Heart right ventricle (tissue), 16 donors: ENCODE measurements around the gene SLC16A3. TPM values are rescaled to one million over a fixed set of nuclear protein-coding genes. Genes with fewer than 3 reads are reported as not detected.

Experiments used
- ATAC-seq, 8 donors: fragments of 200-7000 bp; cut with Tn5 transposase; one replicate each; pipeline ENCODE4 v1.9.1; 2020; ENCODE audit warnings: mild to moderate bottlenecking in 8 of 8, moderate library complexity in 8 of 8, moderate number of reproducible peaks in 1 of 8
- DNase-seq, 2 donors: peaks; one replicate each; pipeline ENCODE4 v3.0.0-alpha.2; 2020
- H3K27ac ChIP-seq, 10 donors: fragments of 200-600 bp; sonication (generic) in 2 of 10; one replicate each; pipeline versions ENCODE4 v1.5.0 to v1.8.0; 2020 to 2022; ENCODE audit warnings: mild to moderate bottlenecking in 3 of 10
- H3K27me3 ChIP-seq, 7 donors: fragments of 200-600 bp; one replicate each; pipeline ENCODE4 v1.8.0; 2021 to 2022; ENCODE audit warnings: mild to moderate bottlenecking in 2 of 7
- H3K36me3 ChIP-seq, 9 donors: fragments of 200-600 bp; sonication (generic) in 1 of 9; one replicate each; pipeline versions ENCODE4 v1.5.0 to v1.8.0; 2020 to 2022; ENCODE audit warnings: mild to moderate bottlenecking in 2 of 9
- H3K4me1 ChIP-seq, 9 donors: fragments of 200-600 bp; sonication (generic) in 1 of 9; one replicate each; pipeline versions ENCODE4 v1.5.0 to v1.8.0; 2020 to 2022; ENCODE audit warnings: mild to moderate bottlenecking in 4 of 9
- H3K4me3 ChIP-seq, 10 donors: fragments of 200-600 bp; sonication (generic) in 2 of 10; one replicate each; pipeline versions ENCODE4 v1.5.0 to v1.8.0; 2020 to 2022; ENCODE audit warnings: mild to moderate bottlenecking in 7 of 10, moderate library complexity in 2 of 10
- H3K9me3 ChIP-seq, 11 donors: fragments of 200-600 bp in 10 of 11; sonication (generic) in 2 of 11; one replicate each; pipeline versions ENCODE4 v1.5.0 to v1.8.0; 2013 to 2022; ENCODE audit warnings: mild to moderate bottlenecking in 2 of 11, control low read depth in 1 of 11, moderate library complexity in 1 of 11
- WGBS, 2 donors: extraction: QIAGEN DNeasy Blood & Tissue Kit; methylation state at CpG; one replicate each; pipeline ENCODE4 v1.1.7; 2013; ENCODE audit warnings: inconsistent platforms in 1 of 2; 5-methylcytosine and 5-hydroxymethylcytosine counted together
- intact Hi-C, 10 donors: fragments of 100-400 bp; cut with DNase I; formaldehyde crosslinking; loops; one replicate each; pipeline versions ENCODE4 v1.11.1 to v1.14.2; 2022
- polyA plus RNA-seq, 2 donors: library from polyadenylated mRNA; stranded (reverse); fragments of 200-250 nt; gene quantifications; one replicate each; pipeline ENCODE4 v1.2.3, GENCODE V29; 2013
- total RNA-seq, 10 donors: library from RNA; stranded (reverse); fragmentation: NEBNext Ultra II Directional in 3 of 10; extraction: Animal tissue kit (Norgen Biotek cat#: 25700) in 3 of 10; gene quantifications; one replicate each; pipeline versions ENCODE4 v1.2.1 to v1.2.4, GENCODE V29; 2021 to 2023
- TF ChIP-seq, protein P1 (sequence below), 9 donors: fragments of 200-600 bp; sonication (generic) in 2 of 9; IDR thresholded peaks; one replicate each; pipeline versions ENCODE4 v1.5.0 to v1.8.0; 2021 to 2022; ENCODE audit warnings: antibody characterized with exemption in 9 of 9, mild to moderate bottlenecking in 5 of 9, moderate library complexity in 1 of 9
- donor health status: Arrhythmogenic right ventricular cardiomyopathy.
- donor health status: ischemic (EF 13 %, LVEDD 7.1; RV severe dilation, severe dysfunction).
- donor health status: healthy with polysubstance abuse.
- donor health status: DM: no; HTN: yes; CAD: no.
- donor health status: DM: no; HTN: no; CAD: no.
- donor health status: ischemic (EF 25% LVEDD 6.9; RV normal size, moderate dysfunction).
- donor health status: ischemic (EF 25% LVEDD 5.7; RV mildly dilated, moderate dysfunction).
- donor health status: healthy.
- donor health status: DM: yes; HTN: yes; CAD: no.
- donor health status: Ischemic cardiomyopathy.
- donor health status: ischemic (EF 35%, LVEDD 5.7; RV mildly dilated, moderate dysfunction).
- donor health status: nonischemic (EF 11% LVEDD 7.7; RV severe dilation, severe dysfunction).
- donor health status: DM: yes; HTN: yes; CAD: no.
- donor health status: PGD.
- donor health status: ischemic (EF 29% LVEDD 5.4; RV normal size, mild dysfunction).
- donor health status: nonischemic (EF 23%, LVEDD 6.1; RV moderate dilation, normal function).

Gene SLC16A3
- total and polyA plus RNA-seq, 12 donors = 4.8 to 65.3 (median 10.1) TPM

GRCh38 chr17:82200743-82201497, 27.9 kb upstream of the SLC16A3 start:
- peak overlapping the region in 1 of 10 donors; percentile 26 for H3K27ac ChIP-seq
- DNase-seq = no peak

GRCh38 chr17:82201498-82201910, 27.3 kb upstream of the SLC16A3 start:
- no peaks in the 10 kb centered on the region for H3K9me3 ChIP-seq
- intact Hi-C loops = loop anchor here in 3 of 10 donors (5.0 to 10.0 kb wide), 2 partner anchors 111 to 213 kb away; partner anchors contain the start of genes HEXD (in 2 of the 3) and OGFOD3 (in 2 of the 3)

More at GRCh38 chr17:82200743-82201497, 27.9 kb upstream of the SLC16A3 start:
- intact Hi-C loops = loop anchor here in 3 of 10 donors (5.0 to 10.0 kb wide), 2 partner anchors 111 to 214 kb away; partner anchors contain the start of genes HEXD (in 2 of the 3) and OGFOD3 (in 2 of the 3)
- Histone ChIP-seq H3K4me1 (peaks cover 0 to 18% (median 9%) of the 10 kb centered on the region in 9 donors), H3K4me3 (no peak overlapping the region), H3K36me3 (peaks cover 0 to 43% (median 4%) of the 10 kb centered on the region in 9 donors), H3K9me3 (no peaks in the 10 kb centered on the region), H3K27me3 (no peaks in the 10 kb centered on the region)
- TF ChIP-seq, protein P1, sequence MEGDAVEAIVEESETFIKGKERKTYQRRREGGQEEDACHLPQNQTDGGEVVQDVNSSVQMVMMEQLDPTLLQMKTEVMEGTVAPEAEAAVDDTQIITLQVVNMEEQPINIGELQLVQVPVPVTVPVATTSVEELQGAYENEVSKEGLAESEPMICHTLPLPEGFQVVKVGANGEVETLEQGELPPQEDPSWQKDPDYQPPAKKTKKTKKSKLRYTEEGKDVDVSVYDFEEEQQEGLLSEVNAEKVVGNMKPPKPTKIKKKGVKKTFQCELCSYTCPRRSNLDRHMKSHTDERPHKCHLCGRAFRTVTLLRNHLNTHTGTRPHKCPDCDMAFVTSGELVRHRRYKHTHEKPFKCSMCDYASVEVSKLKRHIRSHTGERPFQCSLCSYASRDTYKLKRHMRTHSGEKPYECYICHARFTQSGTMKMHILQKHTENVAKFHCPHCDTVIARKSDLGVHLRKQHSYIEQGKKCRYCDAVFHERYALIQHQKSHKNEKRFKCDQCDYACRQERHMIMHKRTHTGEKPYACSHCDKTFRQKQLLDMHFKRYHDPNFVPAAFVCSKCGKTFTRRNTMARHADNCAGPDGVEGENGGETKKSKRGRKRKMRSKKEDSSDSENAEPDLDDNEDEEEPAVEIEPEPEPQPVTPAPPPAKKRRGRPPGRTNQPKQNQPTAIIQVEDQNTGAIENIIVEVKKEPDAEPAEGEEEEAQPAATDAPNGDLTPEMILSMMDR (IDR thresholded peaks at IDR 0.05) = no peak
- ATAC-seq = no peak
- WGBS, 2 donors = 90 to 93% methylated on average over 13 of the region's 13 CpGs

GRCh38 chr17:82202981-82203380, 25.9 kb upstream of the SLC16A3 start:
- H3K4me1 ChIP-seq = peaks cover 0 to 27% (median 11%) of the 10 kb centered on the region in 9 donors
- intact Hi-C loops = loop anchor here in 3 of 10 donors (5.0 to 10.0 kb wide), 2 partner anchors 109 to 212 kb away; partner anchors contain the start of genes HEXD (in 2 of the 3) and OGFOD3 (in 2 of the 3)
- H3K27me3 ChIP-seq = no peaks in the 10 kb centered on the region
- TF ChIP-seq, protein P1 (IDR thresholded peaks at IDR 0.05) = no peak
- WGBS, 2 donors = 78 to 84% methylated on average over 10 of the region's 10 CpGs
- H3K9me3 ChIP-seq = no peaks in the 10 kb centered on the region
- H3K36me3 ChIP-seq = peaks cover 0 to 38% (median 4%) of the 10 kb centered on the region in 9 donors
- no peak overlapping the region for H3K27ac ChIP-seq
- ATAC-seq (no peak), DNase-seq (no peak)
- no peak overlapping the region for H3K4me3 ChIP-seq

More at GRCh38 chr17:82201498-82201910, 27.3 kb upstream of the SLC16A3 start:
- Histone ChIP-seq H3K4me1 (peaks cover 0 to 24% (median 11%) of the 10 kb centered on the region in 9 donors), H3K4me3 (no peak overlapping the region), H3K36me3 (peaks cover 0 to 43% (median 4%) of the 10 kb centered on the region in 9 donors), H3K27me3 (no peaks in the 10 kb centered on the region), H3K27ac (no peak overlapping the region)
- WGBS, 2 donors = 92% methylated on average over 22 to 23 of the region's 23 CpGs
- DNase-seq (no peak), ATAC-seq (no peak)
- TF ChIP-seq, protein P1 (IDR thresholded peaks at IDR 0.05) = no peak

- TF ChIP-seq, protein P1 (IDR thresholded peaks at IDR 0.05) = no peak
Observed at GRCh38 chr17:82203920-82204319, 24.9 kb upstream of the SLC16A3 start.

More at GRCh38 chr17:82203920-82204319, 24.9 kb upstream of the SLC16A3 start:
- no peak overlapping the region for H3K27ac ChIP-seq
- H3K36me3 ChIP-seq = peaks cover 0 to 32% (median 4%) of the 10 kb centered on the region in 9 donors
- H3K4me1 ChIP-seq = peaks cover 0 to 27% (median 11%) of the 10 kb centered on the region in 9 donors
- 88 to 93% methylated on average over 17 to 19 of the region's 19 CpGs for WGBS, 2 donors
- H3K4me3 ChIP-seq = no peak overlapping the region
- ATAC-seq (no peak), DNase-seq (no peak)
- H3K9me3 ChIP-seq = no peaks in the 10 kb centered on the region
- H3K27me3 ChIP-seq = no peaks in the 10 kb centered on the region
- intact Hi-C loops = loop anchor here in 4 of 10 donors (2.0 to 10.0 kb wide), 3 partner anchors 108 to 211 kb away; partner anchors contain the start of genes HEXD (in 2 of the 4) and OGFOD3 (in 2 of the 4)
